Nephron (organoid): ENCODE measurements around the gene LHFPL5.

Experiments used
- H3K27ac Mint-ChIP-seq, 3 experiments: 2 replicates each; pipeline ENCODE4 v1.8.0; 2020; ENCODE audit warnings: mixed read lengths in 3 of 3, mild to moderate bottlenecking in 2 of 3, moderate library complexity in 1 of 3
- H3K27me3 Mint-ChIP-seq: 2 replicates; pipeline ENCODE4 v1.8.0; 2021; ENCODE audit warnings: low read depth, mild to moderate bottlenecking, moderate library complexity, mixed read lengths
- H3K36me3 Mint-ChIP-seq: 2 replicates; pipeline ENCODE4 v1.8.0; 2020; ENCODE audit warnings: low read depth, mixed read lengths
- H3K4me1 Mint-ChIP-seq: 2 replicates; pipeline ENCODE4 v1.8.0; 2020; ENCODE audit warnings: mixed read lengths
- H3K4me3 Mint-ChIP-seq, 3 experiments: 2 replicates each; pipeline ENCODE4 v1.8.0; 2020; ENCODE audit warnings: mild to moderate bottlenecking in 3 of 3, mixed read lengths in 3 of 3, moderate library complexity in 2 of 3
- H3K9me3 Mint-ChIP-seq: 2 replicates; pipeline ENCODE4 v1.8.0; 2020; ENCODE audit warnings: mixed read lengths
- TF ChIP-seq, protein P1 (sequence below), 3 experiments: fragments of 200-600 bp; sonication (generic); IDR thresholded peaks; one replicate each; pipeline ENCODE4 v1.5.0; 2021; ENCODE audit warnings: antibody characterized with exemption in 3 of 3; ENCODE audit not compliant: unreplicated experiment in 3 of 3

Gene LHFPL5

DNA sequence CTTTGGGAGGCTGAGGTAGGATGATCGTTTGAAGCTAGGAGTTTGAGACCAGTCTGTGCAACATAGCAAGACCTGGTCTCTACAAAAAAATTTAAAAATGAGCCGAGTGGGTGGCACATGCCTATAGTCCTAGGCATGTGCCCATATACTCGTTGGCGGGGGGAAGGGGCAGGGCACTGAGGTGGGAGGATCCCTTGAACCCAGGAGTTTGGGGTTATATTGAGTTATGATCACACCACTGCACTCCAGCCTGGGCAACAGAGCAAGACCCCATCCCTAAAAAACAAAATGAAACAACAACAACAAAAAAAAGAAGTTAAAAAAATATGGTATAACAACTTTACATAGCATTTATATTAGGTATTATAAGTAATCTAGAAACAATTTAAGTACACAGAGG is 47.8 kb downstream of the LHFPL5 start:
- H3K9me3 Mint-ChIP-seq = peaks cover 8% of the 10 kb centered on the region
- H3K27me3 Mint-ChIP-seq = no peaks in the 10 kb centered on the region
- TF ChIP-seq, protein P1, sequence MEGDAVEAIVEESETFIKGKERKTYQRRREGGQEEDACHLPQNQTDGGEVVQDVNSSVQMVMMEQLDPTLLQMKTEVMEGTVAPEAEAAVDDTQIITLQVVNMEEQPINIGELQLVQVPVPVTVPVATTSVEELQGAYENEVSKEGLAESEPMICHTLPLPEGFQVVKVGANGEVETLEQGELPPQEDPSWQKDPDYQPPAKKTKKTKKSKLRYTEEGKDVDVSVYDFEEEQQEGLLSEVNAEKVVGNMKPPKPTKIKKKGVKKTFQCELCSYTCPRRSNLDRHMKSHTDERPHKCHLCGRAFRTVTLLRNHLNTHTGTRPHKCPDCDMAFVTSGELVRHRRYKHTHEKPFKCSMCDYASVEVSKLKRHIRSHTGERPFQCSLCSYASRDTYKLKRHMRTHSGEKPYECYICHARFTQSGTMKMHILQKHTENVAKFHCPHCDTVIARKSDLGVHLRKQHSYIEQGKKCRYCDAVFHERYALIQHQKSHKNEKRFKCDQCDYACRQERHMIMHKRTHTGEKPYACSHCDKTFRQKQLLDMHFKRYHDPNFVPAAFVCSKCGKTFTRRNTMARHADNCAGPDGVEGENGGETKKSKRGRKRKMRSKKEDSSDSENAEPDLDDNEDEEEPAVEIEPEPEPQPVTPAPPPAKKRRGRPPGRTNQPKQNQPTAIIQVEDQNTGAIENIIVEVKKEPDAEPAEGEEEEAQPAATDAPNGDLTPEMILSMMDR (IDR thresholded peaks at IDR 0.05; ENCODE audit: unreplicated experiment in 3 of 3) = no peak
- no peak overlapping the region for H3K27ac Mint-ChIP-seq
- peaks cover 88% of the 10 kb centered on the region for H3K36me3 Mint-ChIP-seq
- no peaks in the 10 kb centered on the region for H3K4me1 Mint-ChIP-seq
- H3K4me3 Mint-ChIP-seq = no peak overlapping the region

DNA sequence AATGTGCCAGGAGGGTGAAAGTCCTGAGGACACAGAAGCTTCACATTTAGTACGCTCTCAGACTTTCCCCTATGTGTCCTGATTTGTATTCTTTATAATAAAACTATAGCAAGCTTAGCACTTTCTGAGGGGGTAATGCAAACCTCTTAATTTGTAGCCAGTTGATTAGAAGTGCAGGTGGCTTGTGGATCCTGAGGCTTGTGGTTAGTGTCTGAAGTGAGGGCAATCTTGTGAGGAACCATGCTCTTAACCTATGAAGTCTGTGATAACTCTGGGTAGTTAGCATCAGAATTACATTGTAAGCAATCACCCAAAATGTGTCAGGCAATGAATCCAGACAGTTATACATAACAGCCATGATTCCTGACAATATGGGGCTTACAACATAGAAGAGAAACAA is 51.1 kb downstream of the LHFPL5 start:
- TF ChIP-seq, protein P1 (IDR thresholded peaks at IDR 0.05; ENCODE audit: unreplicated experiment in 3 of 3) = no peak
- no peak overlapping the region for H3K27ac Mint-ChIP-seq
- no peak overlapping the region for H3K4me3 Mint-ChIP-seq
- no peaks in the 10 kb centered on the region for H3K27me3 Mint-ChIP-seq
- peaks cover 84% of the 10 kb centered on the region for H3K36me3 Mint-ChIP-seq
- no peaks in the 10 kb centered on the region for H3K4me1 Mint-ChIP-seq
- no peaks in the 10 kb centered on the region for H3K9me3 Mint-ChIP-seq

DNA sequence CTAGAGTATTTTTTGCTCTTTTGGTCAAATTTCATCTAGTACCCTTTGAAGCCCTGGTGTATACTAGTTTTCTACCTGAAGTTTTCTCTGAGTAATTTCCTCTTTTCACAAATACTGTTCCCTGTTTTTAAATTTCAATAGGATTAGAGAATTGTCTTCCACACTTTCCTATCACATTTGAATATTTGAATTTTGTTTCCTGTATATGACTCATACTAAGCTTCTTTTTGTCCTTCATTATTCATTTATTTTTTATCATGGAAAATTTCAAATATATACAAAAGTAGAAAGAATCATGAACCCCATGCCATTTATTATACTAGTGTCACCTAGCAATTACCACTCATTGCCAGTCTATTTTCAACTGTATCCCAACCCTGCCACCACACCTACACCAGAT is 52.7 kb downstream of the LHFPL5 start:
- no peaks in the 10 kb centered on the region for H3K27me3 Mint-ChIP-seq
- H3K36me3 Mint-ChIP-seq = peaks cover 78% of the 10 kb centered on the region
- no peaks in the 10 kb centered on the region for H3K4me1 Mint-ChIP-seq
- H3K27ac Mint-ChIP-seq = no peak overlapping the region
- H3K9me3 Mint-ChIP-seq = no peaks in the 10 kb centered on the region
- no peak overlapping the region for H3K4me3 Mint-ChIP-seq
- TF ChIP-seq, protein P1 (IDR thresholded peaks at IDR 0.05; ENCODE audit: unreplicated experiment in 3 of 3) = no peak

DNA sequence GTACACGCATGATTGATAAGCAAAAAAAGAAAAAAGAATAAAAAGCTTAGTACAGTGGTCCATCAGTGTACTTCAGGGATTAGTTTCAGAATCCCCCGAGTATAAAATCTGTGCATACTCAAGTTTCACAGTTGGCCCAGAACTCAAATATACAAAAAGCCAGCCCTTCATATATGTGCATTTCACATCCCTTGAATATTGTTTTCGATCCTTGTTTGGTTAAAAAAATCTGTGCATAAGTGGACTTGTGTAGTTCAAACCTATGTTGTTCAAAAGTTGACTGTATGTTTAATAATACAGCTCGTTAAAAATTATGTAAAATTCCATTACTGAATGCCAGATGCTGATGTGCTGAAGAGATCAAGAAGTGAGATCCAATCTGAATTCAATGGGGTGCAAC is 54.2 kb downstream of the LHFPL5 start:
- Mint-ChIP-seq H3K36me3 (peaks cover 76% of the 10 kb centered on the region), H3K9me3 (no peaks in the 10 kb centered on the region), H3K4me1 (no peaks in the 10 kb centered on the region), H3K4me3 (no peak overlapping the region), H3K27me3 (no peaks in the 10 kb centered on the region), H3K27ac (no peak overlapping the region)
- TF ChIP-seq, protein P1 (IDR thresholded peaks at IDR 0.05; ENCODE audit: unreplicated experiment in 3 of 3) = no peak
